ENCODE measurements around the gene ENAH.
"Not testable (repeated sequence)": the region's sequence is repeated elsewhere in the genome, so short reads cannot be mapped to it uniquely, and the experiment has no call there.

ENAH gene

DNA sequence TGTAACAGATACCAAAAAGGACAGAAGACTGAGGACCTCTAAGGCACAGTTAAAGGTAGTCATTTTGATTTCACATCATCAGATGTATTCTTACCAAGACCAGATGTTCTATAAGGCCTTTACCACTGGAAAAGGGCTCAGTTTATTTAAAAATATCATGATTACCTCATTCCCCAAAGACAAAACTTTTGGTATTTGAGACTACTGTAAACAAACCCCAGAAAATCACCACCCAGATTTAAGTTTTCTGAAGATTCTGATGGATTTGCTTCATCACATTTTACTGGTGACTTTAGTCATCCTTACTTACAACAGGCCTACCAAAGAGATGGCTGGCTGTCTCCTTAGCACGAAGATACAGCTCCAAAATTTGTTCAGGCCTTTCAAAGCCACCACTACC lies 8.3 kb downstream of the ENAH start:
- no peak for DNase-seq (ENCODE audit: low spot score)

DNA sequence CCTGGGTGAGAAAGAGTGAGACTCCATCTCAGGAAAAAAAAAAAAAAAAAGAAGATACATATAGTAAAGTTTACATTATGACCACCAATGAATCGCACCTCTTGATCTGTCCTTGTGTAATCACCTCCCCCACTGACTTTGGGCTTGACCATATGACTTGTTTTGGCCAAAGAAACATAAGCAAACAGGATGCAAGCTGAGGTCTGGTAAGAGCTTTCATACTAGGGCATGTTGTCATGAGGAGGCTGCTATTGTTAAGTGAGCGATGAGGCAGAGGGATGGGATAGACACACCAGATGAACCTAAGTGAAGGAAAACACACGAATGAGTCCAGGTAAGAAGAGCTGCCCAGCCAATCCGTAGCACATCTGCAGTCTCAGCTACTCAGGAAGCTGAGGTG lies 10.7 kb downstream of the ENAH start:
- DNase-seq (ENCODE audit: low spot score) = no peak

DNA sequence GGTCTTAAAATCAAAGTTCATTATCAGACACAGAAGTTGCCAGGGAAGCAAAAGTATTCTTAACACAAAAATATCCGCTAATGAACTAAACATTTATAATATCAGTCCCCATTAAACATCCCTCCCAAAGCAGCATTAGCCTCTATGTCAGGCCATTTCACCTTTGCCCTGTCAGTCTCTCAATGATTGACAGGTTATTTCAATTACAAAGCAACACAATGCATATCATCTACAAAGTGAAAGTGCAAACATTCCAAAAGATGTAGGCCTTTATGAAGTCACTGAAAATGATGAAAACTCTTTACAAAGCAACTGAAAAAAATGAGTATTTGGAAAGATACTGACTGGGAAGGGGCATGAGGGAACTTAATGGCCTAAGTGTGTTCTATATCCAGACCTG lies 14.1 kb downstream of the ENAH start:
- no peak for DNase-seq (ENCODE audit: low spot score)

DNA sequence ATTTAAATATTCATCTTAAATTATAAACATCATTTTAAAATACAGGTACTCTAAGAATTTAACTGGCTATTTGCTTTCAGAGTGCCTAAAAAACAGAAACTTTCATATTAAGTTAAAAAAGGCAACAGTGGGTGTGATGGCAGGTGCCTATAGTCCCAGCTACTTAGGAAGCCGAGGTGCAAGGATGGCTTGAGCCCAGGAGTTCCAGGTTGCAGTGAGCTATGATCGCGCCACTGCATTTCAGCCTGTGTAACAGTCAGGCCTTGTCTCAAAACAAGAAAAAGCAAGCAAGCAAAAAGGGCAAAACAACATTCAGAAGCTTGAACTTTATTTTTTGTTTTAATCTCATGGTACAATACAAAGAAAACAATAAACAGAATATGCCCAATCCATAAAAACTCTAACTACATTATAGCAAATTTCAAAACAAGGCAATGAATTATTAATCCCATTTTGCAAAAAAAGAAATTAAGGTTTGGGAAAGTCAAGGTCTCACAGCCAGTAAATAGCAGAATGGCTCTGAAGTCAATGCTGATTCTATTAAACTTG lies 15.2 kb downstream of the ENAH start:
- no peak for DNase-seq (ENCODE audit: low spot score)

DNA sequence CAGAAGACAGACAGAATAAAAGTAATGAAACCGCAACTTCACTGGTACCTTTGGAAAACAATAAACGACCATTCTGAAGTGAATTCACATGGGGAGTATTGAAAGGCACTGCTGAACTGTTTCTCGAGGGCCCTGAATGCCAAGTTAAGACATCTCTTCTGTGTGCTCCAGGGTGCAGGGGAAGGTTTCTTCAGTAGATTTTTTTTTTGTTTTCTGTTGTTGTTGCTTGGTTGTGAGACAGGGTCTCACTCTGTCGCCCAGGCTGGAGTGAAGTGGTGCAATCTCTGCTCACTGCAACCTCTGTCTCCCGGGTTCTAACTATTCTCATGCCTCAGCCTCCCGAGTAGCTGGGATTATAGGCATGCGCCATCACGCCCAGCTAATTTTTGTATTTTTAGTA lies 15.9 kb downstream of the ENAH start:
- not testable (repeated sequence) for DNase-seq (ENCODE audit: low spot score)

DNA sequence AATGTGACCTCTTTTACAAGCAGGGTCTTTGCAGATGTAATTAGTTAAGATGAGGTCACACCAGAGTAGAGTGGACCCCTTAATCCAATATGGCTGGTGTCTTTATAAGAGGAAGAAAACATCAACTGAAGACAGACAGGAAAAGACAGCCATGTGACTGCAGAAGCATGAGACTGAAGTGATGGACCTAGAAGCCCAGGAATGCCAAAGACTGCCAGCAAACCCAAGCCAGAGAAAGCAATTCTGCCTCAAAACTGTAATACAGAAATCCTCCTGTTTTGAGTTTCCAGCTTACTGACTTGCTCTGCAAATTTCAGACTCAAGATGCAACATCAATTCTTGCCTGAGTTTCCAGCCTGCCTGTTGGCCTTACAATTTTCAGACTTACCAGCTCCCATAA lies 17.3 kb downstream of the ENAH start:
- DNase-seq (ENCODE audit: low spot score) = no peak

DNA sequence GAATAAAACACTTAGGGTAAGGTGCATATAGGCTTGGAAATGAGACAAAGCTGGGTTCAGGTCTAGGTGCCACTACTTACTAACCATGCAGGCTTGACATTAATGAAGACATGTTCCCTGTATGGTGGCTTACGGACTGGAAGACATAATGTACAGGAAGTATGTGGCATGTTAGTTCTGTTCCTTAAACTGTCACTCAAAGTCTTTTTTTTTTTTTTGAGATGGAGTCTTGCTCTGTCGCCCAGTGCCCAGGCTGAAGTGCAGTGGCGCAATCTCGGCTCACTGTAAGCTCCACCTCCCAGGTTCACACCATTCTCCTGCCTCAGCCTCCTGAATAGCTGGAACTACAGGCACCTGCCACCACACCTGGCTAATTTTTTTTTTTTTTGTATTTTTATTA lies 20.1 kb downstream of the ENAH start:
- not testable (repeated sequence) for DNase-seq (ENCODE audit: low spot score)

DNA sequence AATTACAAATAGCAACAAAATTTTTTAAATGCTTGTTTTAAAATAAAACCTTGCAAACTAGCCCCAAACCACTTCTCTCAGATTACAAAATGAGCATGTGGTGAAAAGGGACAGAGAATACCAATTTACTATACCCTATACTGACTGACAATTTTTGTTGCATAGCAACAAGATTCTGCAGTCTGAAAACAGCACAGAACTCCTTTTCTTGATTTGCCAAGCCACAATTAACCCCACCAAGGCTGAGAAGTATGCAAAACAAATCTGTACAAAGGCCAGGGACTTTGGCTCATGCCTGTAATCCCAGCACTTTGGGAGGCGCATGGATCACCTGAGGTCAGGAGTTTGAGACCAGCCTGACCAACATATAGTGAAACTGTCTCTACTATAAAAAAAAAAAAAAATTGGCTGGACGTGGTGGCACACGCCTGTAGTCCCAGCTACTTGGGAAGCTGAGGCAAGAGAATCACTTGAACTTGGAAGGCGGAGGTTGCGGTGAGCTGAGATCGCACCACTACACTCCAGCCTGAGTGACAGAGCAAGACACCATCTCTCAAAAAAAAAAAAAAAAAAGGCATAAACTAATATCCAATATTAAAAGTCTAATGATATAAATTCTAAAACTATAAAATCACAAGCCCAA lies 21.8 kb downstream of the ENAH start:
- DNase-seq (ENCODE audit: low spot score) = no peak

DNA sequence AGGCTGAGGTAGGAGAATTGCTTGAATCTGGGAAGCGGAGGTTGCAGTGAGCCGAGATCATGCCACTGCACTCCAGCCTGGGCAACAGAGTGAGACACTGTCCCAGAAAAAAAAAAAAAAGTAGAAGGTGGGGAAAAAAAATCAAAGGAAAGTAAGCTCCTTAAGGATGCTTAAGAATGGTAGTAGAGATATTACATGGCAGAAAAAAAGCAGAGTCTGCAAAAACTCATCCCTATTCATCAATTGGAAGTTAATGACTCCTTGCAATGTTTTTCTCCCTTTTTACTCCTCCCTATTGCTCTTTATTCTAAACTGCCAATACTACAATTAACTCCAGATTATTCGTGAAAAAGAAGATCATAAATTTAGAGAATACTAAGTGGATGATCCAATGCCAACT lies 23.4 kb downstream of the ENAH start:
- no peak for DNase-seq (ENCODE audit: low spot score)

DNA sequence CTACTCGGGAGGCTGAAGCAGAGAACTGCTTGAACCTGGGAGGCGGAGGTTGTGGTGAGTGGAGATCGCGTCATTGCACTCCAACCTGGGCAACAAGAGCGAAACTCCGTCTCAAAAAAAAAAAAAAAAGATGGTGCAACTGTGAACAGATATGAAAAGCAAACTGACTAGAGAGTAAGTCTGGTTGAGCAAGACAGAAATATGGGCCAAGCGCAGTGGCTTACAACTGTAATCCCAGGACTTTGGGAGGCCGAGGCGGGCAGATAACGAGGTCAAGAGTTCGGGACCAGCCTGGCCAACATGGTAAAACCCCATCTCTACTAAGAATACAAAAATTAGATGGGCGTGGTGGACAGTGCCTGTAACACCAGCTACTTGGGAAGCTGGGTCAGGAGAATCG lies 24.1 kb downstream of the ENAH start:
- not testable (repeated sequence) for DNase-seq (ENCODE audit: low spot score)

DNA sequence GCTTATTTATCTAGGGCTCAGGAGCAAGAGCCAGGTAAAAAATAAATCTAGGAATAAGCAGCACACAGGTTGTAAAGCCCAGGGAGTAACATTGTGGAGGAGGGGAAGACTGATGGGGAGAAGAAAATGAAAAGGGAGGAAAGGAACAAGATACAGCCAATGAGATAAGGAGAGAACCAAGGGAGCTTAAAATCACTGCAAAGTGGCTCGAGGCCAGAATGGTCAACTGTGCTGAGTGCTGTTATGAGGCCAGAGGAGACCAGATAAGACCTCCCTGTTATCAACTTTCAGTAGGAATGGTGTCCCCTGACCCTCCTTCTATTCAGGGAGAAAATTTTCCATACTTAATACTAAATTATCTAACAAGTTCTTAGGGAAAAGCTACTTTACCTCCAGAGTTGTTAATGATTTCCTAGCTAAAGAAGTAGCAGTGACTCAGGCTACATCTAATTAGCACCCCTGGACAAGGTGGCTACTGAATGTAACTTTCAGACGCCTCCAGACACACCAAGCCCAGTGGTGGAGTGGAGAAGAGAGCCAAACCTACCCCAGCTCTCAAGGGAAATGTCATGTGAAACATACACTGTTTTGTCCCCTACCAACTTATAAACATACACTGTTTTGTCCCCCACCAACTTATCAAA lies 25.5 kb downstream of the ENAH start:
- DNase-seq (ENCODE audit: low spot score) = no peak

DNA sequence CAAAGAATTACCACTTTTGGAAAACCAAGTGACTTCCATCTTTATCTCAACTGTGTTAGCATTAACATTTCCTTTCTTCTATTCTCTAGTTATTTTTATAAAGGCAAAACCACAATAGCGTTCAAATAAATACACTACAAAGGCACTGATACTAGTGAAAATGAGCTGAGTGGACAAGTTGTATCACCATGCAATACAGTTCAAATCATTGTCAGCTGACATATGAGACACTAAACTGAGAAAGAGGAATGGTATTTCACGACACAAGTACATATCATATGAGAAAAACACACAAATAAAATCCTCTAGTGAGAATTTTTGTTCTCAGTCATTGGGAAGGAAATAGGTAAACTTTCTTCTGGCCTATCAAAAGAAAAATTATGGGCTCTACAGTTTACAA lies 26.2 kb downstream of the ENAH start:
- DNase-seq (ENCODE audit: low spot score) = no peak

DNA sequence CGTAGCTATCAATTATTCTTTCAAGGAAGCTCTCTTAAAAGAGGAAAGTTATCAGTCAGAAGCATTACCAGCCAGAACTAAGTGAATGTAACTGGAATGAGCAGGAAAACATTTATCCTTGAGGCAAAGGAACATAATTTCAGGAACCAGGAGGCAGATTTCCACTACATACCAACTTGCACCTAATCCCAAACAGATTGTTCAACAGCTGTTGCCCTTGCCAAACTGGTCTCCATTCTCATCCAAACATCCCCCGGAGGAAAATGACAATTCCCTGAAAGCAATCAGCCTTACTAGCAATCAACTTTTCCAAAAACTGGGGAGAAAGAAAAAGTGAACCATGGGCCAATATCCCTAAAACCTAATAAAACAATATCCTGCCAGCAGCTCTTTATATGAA lies 35.0 kb downstream of the ENAH start:
- DNase-seq (ENCODE audit: low spot score) = no peak

DNA sequence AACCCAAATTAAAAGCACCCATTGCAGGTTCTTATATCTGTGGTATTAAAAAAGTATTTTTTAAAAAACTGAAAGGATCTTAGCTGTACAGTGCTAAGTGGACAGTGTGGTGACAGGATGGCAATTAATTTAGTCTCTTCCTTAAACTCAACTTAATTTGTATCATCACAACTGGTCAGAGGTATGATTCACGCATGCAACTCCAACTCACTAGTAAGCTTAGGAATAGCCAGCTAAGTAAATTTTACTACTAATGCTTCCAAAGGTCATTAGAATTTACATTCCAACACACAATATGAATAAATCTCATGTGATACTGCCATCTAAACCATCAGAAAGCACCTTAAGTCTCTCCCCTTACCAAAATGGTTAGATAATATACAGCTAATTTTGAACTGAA lies 35.4 kb downstream of the ENAH start:
- DNase-seq (ENCODE audit: low spot score) = no peak

DNA sequence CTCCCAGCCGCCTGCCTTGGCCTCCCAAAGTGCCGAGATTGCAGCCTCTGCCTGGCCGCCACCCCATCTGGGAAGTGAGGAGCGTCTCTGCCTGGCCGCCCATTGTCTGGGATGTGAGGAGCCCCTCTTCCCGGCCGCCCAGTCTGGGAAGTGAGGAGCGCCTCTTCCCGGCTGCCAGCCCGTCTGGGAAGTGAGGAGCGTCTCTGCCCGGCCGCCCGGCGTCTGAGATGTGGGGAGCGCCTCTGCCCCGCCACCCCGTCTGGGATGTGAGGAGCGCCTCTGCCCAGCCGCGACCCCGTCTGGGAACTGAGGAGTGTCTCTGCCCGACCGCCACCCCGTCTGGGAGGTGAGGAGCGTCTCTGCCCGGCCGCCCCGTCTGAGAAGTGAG lies 37.5 kb downstream of the ENAH start:
- DNase-seq (ENCODE audit: low spot score) = not testable (repeated sequence)

DNA sequence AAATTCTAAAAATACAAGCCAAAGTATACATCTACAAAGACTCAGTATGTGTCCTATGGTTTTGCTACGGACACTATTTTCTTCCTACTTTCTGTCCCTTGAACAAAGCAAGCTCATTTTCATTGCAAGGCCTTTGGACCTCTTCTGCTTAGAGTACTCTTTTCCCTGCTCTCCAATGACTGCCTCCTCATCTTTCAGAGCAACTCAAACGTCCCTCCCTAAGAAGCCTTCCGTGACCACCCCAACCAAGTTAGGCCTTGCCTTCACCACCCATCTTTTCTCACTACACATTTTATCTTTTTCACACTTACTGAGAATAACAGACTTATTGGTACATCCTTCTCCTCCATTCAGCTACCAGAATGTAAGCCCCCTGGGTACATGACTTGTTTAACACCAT lies 39.9 kb downstream of the ENAH start:
- DNase-seq (ENCODE audit: low spot score) = no peak

DNA sequence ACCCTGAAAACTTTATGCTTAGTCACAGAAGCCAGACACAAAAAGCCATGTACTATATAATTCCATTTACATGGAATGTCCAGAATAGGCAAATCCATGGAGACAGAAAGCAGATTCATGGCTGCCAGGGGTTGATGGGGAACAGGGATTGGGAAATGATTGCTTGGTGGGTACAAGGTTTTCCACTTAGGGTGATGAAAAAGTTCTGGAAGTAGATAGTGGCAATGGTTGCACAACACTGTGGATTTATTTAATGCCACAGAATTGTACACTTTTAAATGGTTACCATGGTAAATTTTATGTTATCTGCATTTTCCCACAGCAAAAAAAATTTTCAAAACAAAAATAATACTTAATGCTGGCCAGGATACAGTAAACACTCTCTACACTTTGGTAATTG lies 40.6 kb downstream of the ENAH start:
- no peak for DNase-seq (ENCODE audit: low spot score)

DNA sequence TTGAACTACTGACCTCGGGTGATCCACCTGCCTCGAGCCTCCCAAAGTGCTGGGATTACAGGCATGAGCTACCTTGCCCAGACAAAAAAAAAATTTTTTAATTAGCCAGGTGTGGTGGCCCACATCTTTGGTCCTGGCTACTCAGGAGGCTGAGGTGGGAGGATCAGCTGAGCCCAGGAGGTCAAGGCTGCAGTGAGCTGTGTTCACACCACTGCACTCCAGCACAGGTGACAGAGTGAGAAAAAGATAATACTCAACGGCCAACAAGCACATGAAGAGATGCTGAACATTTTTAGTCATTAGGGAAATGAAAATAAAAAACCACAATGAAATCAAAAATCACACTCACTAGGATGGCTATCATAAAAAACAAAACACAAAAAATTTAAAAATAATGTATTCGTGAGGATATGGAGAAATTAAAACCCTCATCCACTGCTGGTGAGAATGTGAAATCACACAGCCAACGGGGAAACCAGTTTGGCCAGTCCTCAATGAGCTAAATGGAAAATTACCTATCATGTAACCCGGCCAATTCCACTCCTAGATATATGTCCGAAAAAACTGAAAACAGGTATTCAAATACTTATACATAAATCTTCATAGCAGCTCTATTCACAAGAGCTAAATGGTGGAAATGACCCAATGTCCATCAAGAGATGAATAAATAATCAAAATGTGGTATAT lies 41.2 kb downstream of the ENAH start:
- DNase-seq (ENCODE audit: low spot score) = no peak

DNA sequence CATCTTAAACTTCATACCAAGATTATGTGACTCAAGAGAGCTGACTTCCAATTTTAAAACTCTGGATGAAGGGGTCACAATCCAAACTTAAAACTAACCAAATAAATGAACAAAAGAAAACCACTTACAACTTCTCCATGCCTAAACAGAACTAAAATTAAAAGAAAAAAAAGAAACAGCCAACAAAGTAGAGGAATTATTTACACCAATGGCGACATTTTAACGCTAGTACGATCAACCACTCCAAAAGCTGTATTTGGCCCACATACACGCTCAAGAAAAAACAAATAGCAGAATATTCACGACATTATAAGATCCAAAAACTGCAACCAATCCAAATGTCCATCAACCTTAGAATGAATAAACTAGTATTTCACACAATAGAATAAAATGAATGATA lies 42.4 kb downstream of the ENAH start:
- no peak for DNase-seq (ENCODE audit: low spot score)

DNA sequence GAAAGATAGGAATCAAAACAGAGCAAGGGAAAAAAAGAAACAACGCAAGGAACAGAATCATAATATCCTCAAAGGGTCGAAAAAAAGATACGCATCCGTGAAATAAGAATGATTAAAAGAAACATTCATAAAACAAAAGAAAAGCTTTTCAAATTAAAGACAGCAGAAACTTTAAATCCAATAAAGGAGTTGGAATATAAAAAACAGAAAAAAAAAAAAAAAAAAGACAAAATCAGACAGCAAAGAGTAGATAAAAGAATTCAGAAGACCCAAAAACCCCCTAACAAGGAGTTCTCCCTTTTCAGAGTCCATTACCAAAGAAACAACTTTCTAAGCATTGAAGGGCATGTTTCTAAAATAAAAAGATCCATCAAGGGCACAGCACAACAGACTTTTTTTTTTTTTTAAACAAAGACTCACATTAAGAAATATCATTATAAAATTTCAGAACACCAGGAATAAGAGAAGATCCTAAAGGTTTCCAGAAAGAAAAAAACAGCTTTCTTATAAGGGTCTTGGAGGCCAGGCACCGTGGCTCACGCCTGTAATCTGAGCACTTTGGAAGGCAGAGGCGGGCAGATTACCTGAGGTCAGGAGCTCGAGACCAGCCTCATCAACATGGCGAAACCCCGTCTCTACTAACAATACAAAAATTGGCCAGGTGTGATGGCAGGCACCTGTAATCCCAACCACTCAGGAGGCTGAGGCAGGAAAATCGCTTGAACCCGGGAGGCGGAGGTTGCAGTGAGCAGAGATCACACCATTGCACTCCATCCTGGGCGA lies 44.7 kb downstream of the ENAH start:
- no peak for DNase-seq (ENCODE audit: low spot score)

DNA sequence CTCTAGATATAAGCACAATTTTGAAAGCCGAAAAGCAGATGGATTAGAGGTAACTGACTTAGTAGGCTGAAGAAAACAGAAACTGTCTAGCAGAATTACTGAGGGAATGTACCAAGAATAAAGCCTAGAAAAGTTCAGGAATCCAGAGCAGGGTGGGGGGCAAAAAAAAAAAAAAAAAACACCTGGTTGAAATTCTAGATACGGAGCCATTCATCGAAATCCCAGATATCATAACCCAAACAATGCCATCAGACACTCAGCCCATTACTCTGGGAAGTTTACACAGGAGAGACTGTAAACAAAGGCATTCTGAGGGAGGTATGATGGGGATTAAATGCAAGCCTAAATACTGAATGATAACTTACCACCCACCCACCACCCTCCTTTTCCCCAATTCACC lies 45.6 kb downstream of the ENAH start:
- DNase-seq (ENCODE audit: low spot score) = no peak

DNA sequence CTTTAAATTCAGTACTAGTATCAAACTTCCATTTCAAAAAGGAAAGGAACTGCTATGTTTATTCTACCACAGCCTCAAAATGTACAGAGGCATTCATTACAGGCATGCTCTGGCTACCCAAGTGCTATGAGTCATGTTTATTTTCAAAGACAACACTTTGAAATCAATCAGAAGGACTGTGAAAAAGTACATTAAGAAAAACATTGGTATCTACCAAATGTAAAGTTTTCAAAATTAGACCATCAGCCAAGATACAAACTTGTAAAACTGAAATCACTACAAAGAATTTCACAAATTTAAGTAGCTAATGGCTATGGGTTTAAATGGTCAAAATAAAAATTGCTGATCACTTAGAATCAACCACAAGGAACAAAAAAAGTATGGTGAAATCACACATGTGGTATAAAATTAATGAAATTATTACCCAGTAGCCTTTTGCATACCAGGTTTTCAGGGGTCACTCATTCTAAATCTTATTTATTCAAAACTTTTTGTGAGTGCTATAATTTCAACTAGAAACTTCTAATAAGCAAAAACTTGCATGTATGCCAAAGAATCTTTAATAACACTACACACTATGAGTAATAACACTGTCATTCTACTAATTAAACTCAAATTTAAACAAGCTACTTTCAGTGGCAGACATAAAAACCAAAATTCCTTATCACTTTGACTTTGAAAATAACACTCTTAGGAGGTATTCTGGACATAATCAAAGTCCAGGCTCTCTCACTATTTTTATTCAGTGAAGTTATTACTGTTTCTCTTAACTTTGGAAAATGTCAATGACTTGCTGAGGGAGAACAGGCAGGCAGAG lies 49.2 kb downstream of the ENAH start:
- peak; percentile 78 for DNase-seq (ENCODE audit: low spot score)
